ENCODE results near the gene ORM1.

GRCh38 chr9:114315723-114316363 lies 7.1 kb upstream of the ORM1 start:
- TF ChIP-seq GATA2 (IDR thresholded peaks at IDR 0.05; ENCODE audit: low read depth, low read length) (no peak), GATA3 (IDR thresholded peaks at IDR 0.05; ENCODE audit: low read depth, low read length) (no peak)

All from SH-SY5Y (cell line).